RWPE2 (cell line): ENCODE results near the gene ZNF423.

Experiments used
- ATAC-seq: fragments of 200-7000 bp; cut with Tn5 transposase; 3 replicates; pipeline ENCODE4 v1.9.1; 2021; ENCODE audit warnings: low read depth
- DNase-seq: peaks from one replicate; pipeline ENCODE4 v3.0.0-alpha.2; 2020; ENCODE audit warnings: low spot score
- H3K27ac ChIP-seq: fragments of 450-650 bp; 2 replicates; pipeline ENCODE4 v1.5.1; 2017; ENCODE audit warnings: mild to moderate bottlenecking; ENCODE audit not compliant: poor library complexity, severe bottlenecking
- H3K27me3 ChIP-seq: fragments of 250-450 bp; sonication (Bioruptor Pico); 2 replicates; pipeline ENCODE4 v1.5.1; 2021; ENCODE audit warnings: mild to moderate bottlenecking, moderate library complexity; ENCODE audit not compliant: insufficient read depth, poor library complexity, severe bottlenecking
- H3K36me3 ChIP-seq: fragments of 250-450 bp; sonication (Bioruptor Pico); 2 replicates; pipeline ENCODE4 v1.5.1; 2020; ENCODE audit warnings: low read depth, mild to moderate bottlenecking, moderate library complexity
- H3K4me1 ChIP-seq: fragments of 250-450 bp; sonication (Bioruptor Pico); 2 replicates; pipeline ENCODE4 v1.5.1; 2021; ENCODE audit warnings: mild to moderate bottlenecking, moderate library complexity; ENCODE audit not compliant: insufficient read depth, poor library complexity, severe bottlenecking
- H3K4me3 ChIP-seq: fragments of 250-450 bp; sonication (Bioruptor Pico); 2 replicates; pipeline ENCODE4 v1.5.1; 2021; ENCODE audit warnings: mild to moderate bottlenecking, moderate library complexity; ENCODE audit not compliant: severe bottlenecking
- H3K9me3 ChIP-seq: fragments of 250-450 bp; sonication (Bioruptor Pico); 2 replicates; pipeline ENCODE4 v1.5.1; 2021; ENCODE audit warnings: mild to moderate bottlenecking, moderate library complexity; ENCODE audit not compliant: severe bottlenecking
- TF ChIP-seq, protein P1 (sequence below): fragments of 450-650 bp; IDR thresholded peaks from one replicate; pipeline ENCODE4 v1.5.1; 2017; ENCODE audit warnings: mild to moderate bottlenecking, moderate library complexity; ENCODE audit not compliant: poor library complexity, severe bottlenecking

Gene ZNF423

DNA sequence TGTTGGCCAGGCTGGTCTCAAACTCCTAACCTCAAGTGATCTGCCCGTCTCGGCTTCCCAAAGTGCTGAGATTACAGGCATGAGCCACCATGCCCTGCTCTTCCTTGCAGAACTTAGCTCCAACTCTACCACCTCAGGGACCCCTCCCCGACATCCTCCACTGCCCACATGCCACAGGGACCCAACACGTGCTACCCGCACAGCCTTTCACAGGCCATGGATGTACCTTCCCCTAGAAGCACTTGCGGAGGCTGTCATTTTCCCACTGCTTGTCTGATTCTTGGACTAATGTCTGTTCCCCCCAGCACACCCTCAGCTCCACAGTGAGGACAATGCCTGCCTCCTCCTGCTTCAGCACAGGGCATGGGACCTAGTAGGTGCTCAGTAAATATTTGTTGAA, 147.4 kb downstream of the ZNF423 start:
- TF ChIP-seq, protein P1, sequence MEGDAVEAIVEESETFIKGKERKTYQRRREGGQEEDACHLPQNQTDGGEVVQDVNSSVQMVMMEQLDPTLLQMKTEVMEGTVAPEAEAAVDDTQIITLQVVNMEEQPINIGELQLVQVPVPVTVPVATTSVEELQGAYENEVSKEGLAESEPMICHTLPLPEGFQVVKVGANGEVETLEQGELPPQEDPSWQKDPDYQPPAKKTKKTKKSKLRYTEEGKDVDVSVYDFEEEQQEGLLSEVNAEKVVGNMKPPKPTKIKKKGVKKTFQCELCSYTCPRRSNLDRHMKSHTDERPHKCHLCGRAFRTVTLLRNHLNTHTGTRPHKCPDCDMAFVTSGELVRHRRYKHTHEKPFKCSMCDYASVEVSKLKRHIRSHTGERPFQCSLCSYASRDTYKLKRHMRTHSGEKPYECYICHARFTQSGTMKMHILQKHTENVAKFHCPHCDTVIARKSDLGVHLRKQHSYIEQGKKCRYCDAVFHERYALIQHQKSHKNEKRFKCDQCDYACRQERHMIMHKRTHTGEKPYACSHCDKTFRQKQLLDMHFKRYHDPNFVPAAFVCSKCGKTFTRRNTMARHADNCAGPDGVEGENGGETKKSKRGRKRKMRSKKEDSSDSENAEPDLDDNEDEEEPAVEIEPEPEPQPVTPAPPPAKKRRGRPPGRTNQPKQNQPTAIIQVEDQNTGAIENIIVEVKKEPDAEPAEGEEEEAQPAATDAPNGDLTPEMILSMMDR, result no peak
- H3K27me3 ChIP-seq, result no peaks in the 10 kb centered on the region
- no peaks in the 10 kb centered on the region for H3K9me3 ChIP-seq
- no peaks in the 10 kb centered on the region for H3K4me1 ChIP-seq
- ATAC-seq (no peak), DNase-seq (no peak)
- H3K4me3 ChIP-seq, result no peak overlapping the region
- H3K27ac ChIP-seq, result no peak overlapping the region
- H3K36me3 ChIP-seq, result no peaks in the 10 kb centered on the region

- H3K36me3 ChIP-seq, result no peaks in the 10 kb centered on the region
- H3K4me1 ChIP-seq, result no peaks in the 10 kb centered on the region
- H3K27me3 ChIP-seq, result no peaks in the 10 kb centered on the region
- ATAC-seq (no peak), DNase-seq (no peak)
- no peak overlapping the region for H3K4me3 ChIP-seq
- TF ChIP-seq, protein P1, result no peak
- no peak overlapping the region for H3K27ac ChIP-seq
- no peaks in the 10 kb centered on the region for H3K9me3 ChIP-seq
These were observed 149.1 kb downstream of the ZNF423 start for GRCh38 chr16:49706620-49707355.

GRCh38 chr16:49704586-49705155, 151.2 kb downstream of the ZNF423 start:
- Histone ChIP-seq H3K27ac (no peak overlapping the region), H3K9me3 (no peaks in the 10 kb centered on the region), H3K36me3 (no peaks in the 10 kb centered on the region), H3K27me3 (no peaks in the 10 kb centered on the region), H3K4me1 (no peaks in the 10 kb centered on the region), H3K4me3 (no peak overlapping the region)
- DNase-seq (no peak), ATAC-seq (no peak)
- TF ChIP-seq, protein P1, result no peak

GRCh38 chr16:49703483-49703882, 152.4 kb downstream of the ZNF423 start:
- H3K4me1 ChIP-seq, result no peaks in the 10 kb centered on the region
- H3K9me3 ChIP-seq, result no peaks in the 10 kb centered on the region
- H3K27me3 ChIP-seq, result no peaks in the 10 kb centered on the region
- no peak overlapping the region for H3K4me3 ChIP-seq
- no peaks in the 10 kb centered on the region for H3K36me3 ChIP-seq
- DNase-seq, result no peak
- TF ChIP-seq, protein P1, result no peak
- no peak for ATAC-seq
- no peak overlapping the region for H3K27ac ChIP-seq
